ENCODE data around the gene TPX2. TPM values are rescaled to one million over a fixed set of nuclear protein-coding genes. Genes with fewer than 3 reads are reported as not detected.
"Not testable (repeated sequence)": the region's sequence is repeated elsewhere in the genome, so short reads cannot be mapped to it uniquely, and the experiment has no call there.

TPX2 gene
- total RNA-seq, 2 donors from 2014 or later: 114 to 132 TPM

- H3K9me3 Mint-ChIP-seq: no peaks in the 10 kb centered on the region
- ATAC-seq (replicated peaks in 1 of 2) (peak in 1 of 2 donors; percentile 33), DNase-seq (no peak)
- H3K27ac Mint-ChIP-seq: no peak overlapping the region
- no peaks in the 10 kb centered on the region for H3K27me3 Mint-ChIP-seq (ENCODE audit: low read depth)
- no peak overlapping the region for H3K4me3 Mint-ChIP-seq
- H3K36me3 Mint-ChIP-seq (ENCODE audit: insufficient read depth in 2 of 2): peaks cover 4 to 25% of the 10 kb centered on the region in 2 donors
- peaks cover 21% of the 10 kb centered on the region for H3K4me1 Mint-ChIP-seq (ENCODE audit: low read depth)
Measured at GRCh38 chr20:31746068-31746878, 7.2 kb downstream of the TPX2 start.

- not testable (repeated sequence) for H3K27me3 Mint-ChIP-seq (ENCODE audit: low read depth); H3K4me3 Mint-ChIP-seq; DNase-seq; H3K9me3 Mint-ChIP-seq; H3K27ac Mint-ChIP-seq; ATAC-seq (replicated peaks in 1 of 2)
- H3K4me1 Mint-ChIP-seq (ENCODE audit: low read depth): peaks cover 21% of the 10 kb centered on the region
- peaks cover 4 to 25% of the 10 kb centered on the region in 2 donors for H3K36me3 Mint-ChIP-seq (ENCODE audit: insufficient read depth in 2 of 2)
Measured at GRCh38 chr20:31747028-31747427, 7.9 kb downstream of the TPX2 start.

GRCh38 chr20:31747640-31748039, 8.6 kb downstream of the TPX2 start:
- no peak for DNase-seq
- Mint-ChIP-seq H3K4me1 (ENCODE audit: low read depth) (peaks cover 21% of the 10 kb centered on the region), H3K4me3 (no peak overlapping the region), H3K27me3 (ENCODE audit: low read depth) (no peaks in the 10 kb centered on the region), H3K9me3 (no peaks in the 10 kb centered on the region), H3K36me3 (ENCODE audit: insufficient read depth in 2 of 2) (peaks cover 4 to 21% of the 10 kb centered on the region in 2 donors), H3K27ac (no peak overlapping the region)
- ATAC-seq (replicated peaks in 1 of 2): no peak

- Mint-ChIP-seq H3K36me3 (ENCODE audit: insufficient read depth in 2 of 2) (peaks cover 5 to 22% of the 10 kb centered on the region in 2 donors), H3K27me3 (ENCODE audit: low read depth) (no peaks in the 10 kb centered on the region), H3K27ac (no peak overlapping the region), H3K4me1 (ENCODE audit: low read depth) (peaks cover 21% of the 10 kb centered on the region), H3K4me3 (no peak overlapping the region), H3K9me3 (no peaks in the 10 kb centered on the region)
- ATAC-seq (replicated peaks in 1 of 2): no peak
- no peak for DNase-seq
Measured at GRCh38 chr20:31749223-31749622, 10.1 kb downstream of the TPX2 start.

GRCh38 chr20:31751126-31751525, 12.0 kb downstream of the TPX2 start:
- no peaks in the 10 kb centered on the region for H3K27me3 Mint-ChIP-seq (ENCODE audit: low read depth)
- ATAC-seq (replicated peaks in 1 of 2) (no peak), DNase-seq (no peak)
- peaks cover 3 to 14% of the 10 kb centered on the region in 2 donors for H3K36me3 Mint-ChIP-seq (ENCODE audit: insufficient read depth in 2 of 2)
- peaks cover 8% of the 10 kb centered on the region for H3K4me1 Mint-ChIP-seq (ENCODE audit: low read depth)
- no peak overlapping the region for H3K27ac Mint-ChIP-seq
- no peak overlapping the region for H3K4me3 Mint-ChIP-seq
- H3K9me3 Mint-ChIP-seq: no peaks in the 10 kb centered on the region

- H3K27me3 Mint-ChIP-seq (ENCODE audit: low read depth): no peaks in the 10 kb centered on the region
- ATAC-seq (replicated peaks in 1 of 2) (no peak), DNase-seq (no peak)
- H3K4me1 Mint-ChIP-seq (ENCODE audit: low read depth): no peaks in the 10 kb centered on the region
- no peaks in the 10 kb centered on the region for H3K9me3 Mint-ChIP-seq
- no peak overlapping the region for H3K4me3 Mint-ChIP-seq
- H3K27ac Mint-ChIP-seq: no peak overlapping the region
- peaks cover 11 to 42% of the 10 kb centered on the region in 2 donors for H3K36me3 Mint-ChIP-seq (ENCODE audit: insufficient read depth in 2 of 2)
Measured at GRCh38 chr20:31757254-31757653, 18.2 kb downstream of the TPX2 start.

GRCh38 chr20:31758521-31758920, 19.4 kb downstream of the TPX2 start:
- ATAC-seq (replicated peaks in 1 of 2) (no peak), DNase-seq (no peak)
- H3K27me3 Mint-ChIP-seq (ENCODE audit: low read depth): no peaks in the 10 kb centered on the region
- H3K4me1 Mint-ChIP-seq (ENCODE audit: low read depth): no peaks in the 10 kb centered on the region
- peaks cover 9 to 42% of the 10 kb centered on the region in 2 donors for H3K36me3 Mint-ChIP-seq (ENCODE audit: insufficient read depth in 2 of 2)
- H3K9me3 Mint-ChIP-seq: no peaks in the 10 kb centered on the region
- no peak overlapping the region for H3K27ac Mint-ChIP-seq
- no peak overlapping the region for H3K4me3 Mint-ChIP-seq

GRCh38 chr20:31758991-31759390, 19.9 kb downstream of the TPX2 start:
- no peak for ATAC-seq (replicated peaks in 1 of 2)
- Mint-ChIP-seq H3K4me1 (ENCODE audit: low read depth) (no peaks in the 10 kb centered on the region), H3K4me3 (no peak overlapping the region), H3K36me3 (ENCODE audit: insufficient read depth in 2 of 2) (peaks cover 9 to 42% of the 10 kb centered on the region in 2 donors), H3K27me3 (ENCODE audit: low read depth) (no peaks in the 10 kb centered on the region), H3K9me3 (no peaks in the 10 kb centered on the region), H3K27ac (no peak overlapping the region)
- DNase-seq: no peak

- Mint-ChIP-seq H3K27me3 (ENCODE audit: low read depth) (no peaks in the 10 kb centered on the region), H3K4me3 (no peak overlapping the region), H3K27ac (no peak overlapping the region), H3K9me3 (no peaks in the 10 kb centered on the region), H3K36me3 (ENCODE audit: insufficient read depth in 2 of 2) (peaks cover 12 to 48% of the 10 kb centered on the region in 2 donors), H3K4me1 (ENCODE audit: low read depth) (no peaks in the 10 kb centered on the region)
- ATAC-seq (replicated peaks in 1 of 2) (no peak), DNase-seq (no peak)
Measured at GRCh38 chr20:31759836-31760518, 20.9 kb downstream of the TPX2 start.

GRCh38 chr20:31760519-31761240, 21.6 kb downstream of the TPX2 start:
- Mint-ChIP-seq H3K27me3 (ENCODE audit: low read depth) (no peaks in the 10 kb centered on the region), H3K27ac (no peak overlapping the region), H3K4me3 (no peak overlapping the region), H3K4me1 (ENCODE audit: low read depth) (no peaks in the 10 kb centered on the region), H3K9me3 (no peaks in the 10 kb centered on the region), H3K36me3 (ENCODE audit: insufficient read depth in 2 of 2) (peaks cover 12 to 53% of the 10 kb centered on the region in 2 donors)
- DNase-seq (no peak), ATAC-seq (replicated peaks in 1 of 2) (no peak)

- Mint-ChIP-seq H3K27ac (peak overlapping the region; percentile 70), H3K36me3 (ENCODE audit: insufficient read depth in 2 of 2) (peaks cover 11 to 56% of the 10 kb centered on the region in 2 donors), H3K4me3 (no peak overlapping the region), H3K9me3 (no peaks in the 10 kb centered on the region), H3K27me3 (ENCODE audit: low read depth) (no peaks in the 10 kb centered on the region), H3K4me1 (ENCODE audit: low read depth) (no peaks in the 10 kb centered on the region)
- DNase-seq (no peak), ATAC-seq (replicated peaks in 1 of 2) (no peak)
Measured at GRCh38 chr20:31764641-31765305, 25.7 kb downstream of the TPX2 start.

GRCh38 chr20:31767805-31768204, 28.7 kb downstream of the TPX2 start:
- Mint-ChIP-seq H3K36me3 (ENCODE audit: insufficient read depth in 2 of 2) (peaks cover 13 to 46% of the 10 kb centered on the region in 2 donors), H3K27ac (no peak overlapping the region), H3K9me3 (no peaks in the 10 kb centered on the region), H3K4me3 (no peak overlapping the region), H3K27me3 (ENCODE audit: low read depth) (no peaks in the 10 kb centered on the region), H3K4me1 (ENCODE audit: low read depth) (no peaks in the 10 kb centered on the region)
- DNase-seq (no peak), ATAC-seq (replicated peaks in 1 of 2) (no peak)

GRCh38 chr20:31769681-31770080, 30.6 kb downstream of the TPX2 start:
- no peak for ATAC-seq (replicated peaks in 1 of 2)
- DNase-seq: no peak
- no peaks in the 10 kb centered on the region for H3K4me1 Mint-ChIP-seq (ENCODE audit: low read depth)
- no peak overlapping the region for H3K4me3 Mint-ChIP-seq
- H3K36me3 Mint-ChIP-seq (ENCODE audit: insufficient read depth in 2 of 2): peaks cover 14 to 51% of the 10 kb centered on the region in 2 donors
- H3K27me3 Mint-ChIP-seq (ENCODE audit: low read depth): no peaks in the 10 kb centered on the region
- H3K9me3 Mint-ChIP-seq: no peaks in the 10 kb centered on the region
- H3K27ac Mint-ChIP-seq: no peak overlapping the region

Measured in activated T-cell treated with anti-CD3 and anti-CD28 coated beads, Interleukin-2, amount 50 U/mL, for 72 hours (primary cell).